NCI-H2107 treated with DMSO at 0.1 percent for 48 hours (cell line): ENCODE results near the gene ZCCHC17.
"Not testable (repeated sequence)": the region's sequence is repeated elsewhere in the genome, so short reads cannot be mapped to it uniquely, and the experiment has no call there.

Experiments
- DNase-seq: peaks from one replicate; lab custom pipeline; 2025; ENCODE audit not compliant: unreplicated experiment; lab: John Stamatoyannopoulos, UW

ZCCHC17 gene, protein sequence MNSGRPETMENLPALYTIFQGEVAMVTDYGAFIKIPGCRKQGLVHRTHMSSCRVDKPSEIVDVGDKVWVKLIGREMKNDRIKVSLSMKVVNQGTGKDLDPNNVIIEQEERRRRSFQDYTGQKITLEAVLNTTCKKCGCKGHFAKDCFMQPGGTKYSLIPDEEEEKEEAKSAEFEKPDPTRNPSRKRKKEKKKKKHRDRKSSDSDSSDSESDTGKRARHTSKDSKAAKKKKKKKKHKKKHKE

GRCh38 chr1:31296486-31297276 is at the start of gene ZCCHC17, which contains the start of gene SNRNP40:
TSS of gene ZCCHC17 (plus strand) at chr1:31297032. CDS start at chr1:31310099, 13,067 bp downstream.
TSS of gene SNRNP40 (minus strand) at chr1:31296788. CDS start at chr1:31296751, 37 bp downstream.
- DNase-seq: peak; percentile 100

GRCh38 chr1:31248276-31248675 is 48.6 kb upstream of the ZCCHC17 start:
- DNase-seq: no peak

GRCh38 chr1:31249854-31250253 is 47.0 kb upstream of the ZCCHC17 start:
- DNase-seq: no peak

GRCh38 chr1:31257213-31257612 is 39.6 kb upstream of the ZCCHC17 start:
- DNase-seq: no peak

DNA sequence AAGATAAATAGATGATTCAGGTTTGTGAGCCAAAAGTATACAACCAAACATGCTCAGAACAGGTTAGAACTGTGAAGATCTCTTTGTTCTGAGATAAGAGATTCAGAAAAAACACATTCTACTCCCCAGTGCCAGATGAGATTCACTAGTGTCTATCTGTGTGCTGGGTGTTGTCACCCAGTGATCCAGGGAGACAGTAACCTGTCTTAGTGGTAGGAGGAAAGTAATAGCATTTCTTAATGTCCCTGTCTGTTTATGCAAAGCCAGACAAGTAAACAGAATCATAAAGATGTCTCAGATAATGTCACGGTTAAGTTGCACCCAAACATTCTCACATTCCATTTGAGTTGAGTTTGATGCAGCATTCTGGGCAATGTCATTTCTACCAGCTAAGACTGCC is 38.3 kb upstream of the ZCCHC17 start:
- DNase-seq: no peak

DNA sequence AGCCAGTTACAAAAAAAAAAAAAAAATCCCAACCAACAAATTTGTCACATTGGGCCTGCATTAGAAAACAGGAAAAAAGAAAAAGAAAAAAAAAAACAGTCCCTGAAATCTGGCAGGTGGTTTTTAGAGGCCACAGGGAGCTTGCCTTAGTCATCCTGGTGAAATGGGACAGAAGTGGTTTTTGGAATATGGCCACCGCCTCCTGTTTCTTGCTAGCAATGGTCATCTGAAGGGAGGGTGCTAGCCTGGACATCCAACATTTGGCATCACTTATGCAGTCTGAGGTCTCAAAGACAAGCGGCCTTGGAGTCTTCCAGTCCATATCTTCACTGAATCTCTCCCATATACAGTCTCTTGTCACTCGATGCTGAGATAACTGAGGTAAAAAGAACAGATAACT is 37.1 kb upstream of the ZCCHC17 start:
- no peak for DNase-seq

GRCh38 chr1:31261916-31262315 is 34.9 kb upstream of the ZCCHC17 start:
- no peak for DNase-seq

DNA sequence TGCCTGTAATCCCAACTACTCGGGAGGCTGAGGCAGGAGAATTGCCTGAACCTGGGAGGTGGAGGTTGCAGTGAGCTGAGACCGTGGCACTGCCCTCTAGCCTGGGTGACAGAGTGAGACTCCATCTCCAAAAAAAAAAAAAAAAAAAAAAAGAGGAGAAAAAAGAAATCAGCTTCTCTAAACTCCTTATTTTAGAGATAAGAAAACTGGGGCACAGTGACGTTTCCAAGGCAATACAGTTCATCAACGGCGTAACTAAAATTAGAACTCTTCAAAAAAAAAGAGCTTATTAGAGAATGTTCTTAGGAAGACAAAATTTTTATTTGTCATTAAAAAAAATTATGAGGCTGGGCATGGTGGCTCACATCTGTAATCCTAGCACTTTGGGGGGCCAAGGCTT is 34.4 kb upstream of the ZCCHC17 start:
- DNase-seq: not testable (repeated sequence)

DNA sequence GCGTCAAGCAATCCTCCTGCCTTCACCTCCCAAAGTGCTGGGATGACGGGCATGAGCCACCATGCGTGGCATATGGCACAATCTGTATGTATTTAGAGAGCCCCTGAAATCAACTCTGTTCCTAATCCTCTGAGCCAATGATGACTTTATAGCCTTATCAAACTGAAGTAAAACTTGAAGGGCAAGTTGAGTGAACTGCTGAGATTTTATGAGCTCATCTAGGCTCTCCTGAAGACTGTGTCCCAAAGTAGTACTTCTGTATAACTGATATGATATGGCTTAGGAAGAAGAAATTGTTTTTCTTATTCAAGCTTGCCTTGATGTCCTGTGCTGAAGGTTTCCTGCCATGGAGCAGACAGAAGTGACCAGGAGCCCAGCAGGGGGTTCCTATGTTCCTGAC is 33.4 kb upstream of the ZCCHC17 start:
- no peak for DNase-seq

DNA sequence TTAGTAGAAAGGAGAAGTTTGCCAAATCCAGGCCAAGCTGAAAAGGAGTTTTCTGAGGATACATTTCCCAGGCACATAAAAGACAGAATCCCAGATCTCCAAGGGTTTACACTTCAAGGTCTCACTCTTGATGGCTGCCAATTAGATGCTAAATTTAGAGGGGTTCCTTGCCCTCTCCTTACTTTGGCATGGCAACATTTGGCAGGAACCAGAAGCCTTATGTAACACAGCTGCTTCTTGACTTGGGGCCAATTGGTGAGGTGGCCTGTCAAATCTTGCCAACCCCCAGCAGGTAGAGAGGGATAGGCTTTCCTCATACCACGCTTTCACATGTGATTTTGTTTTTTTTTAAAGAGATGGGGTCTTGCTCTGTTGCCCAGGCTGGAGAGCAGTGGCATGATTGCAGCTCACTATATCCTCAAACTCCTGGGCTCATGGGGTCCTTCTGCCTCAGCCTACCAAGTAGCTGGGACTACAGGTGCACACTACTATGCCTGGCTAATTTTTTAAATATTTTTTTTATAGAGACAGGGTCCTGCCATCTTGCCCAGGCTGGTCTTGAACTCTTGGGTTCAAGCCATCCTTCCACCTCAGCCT is 31.9 kb upstream of the ZCCHC17 start:
- no peak for DNase-seq

- no peak for DNase-seq
Measured at GRCh38 chr1:31266547-31266946, 30.3 kb upstream of the ZCCHC17 start.

DNA sequence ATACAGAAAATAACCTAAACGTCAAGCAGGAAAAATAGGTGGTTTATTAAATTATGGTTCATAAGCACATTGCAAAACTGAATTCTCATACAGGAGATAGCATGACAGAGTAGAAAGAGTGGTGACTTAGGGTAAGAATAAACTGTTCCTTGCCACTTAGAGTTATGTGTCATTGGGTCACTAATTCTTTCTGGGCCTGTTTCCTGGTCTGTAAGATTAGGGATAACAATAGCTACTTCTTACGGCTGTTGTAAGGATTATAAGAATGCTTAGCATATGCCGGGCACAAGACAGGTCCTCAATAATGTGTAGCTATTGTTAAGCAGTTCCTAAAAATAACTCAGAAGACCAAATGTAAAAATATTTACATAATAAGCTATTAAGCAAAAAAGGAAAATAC is 24.5 kb upstream of the ZCCHC17 start:
- no peak for DNase-seq

- no peak for DNase-seq
Measured at GRCh38 chr1:31273619-31274018, 23.2 kb upstream of the ZCCHC17 start.

- DNase-seq: not testable (repeated sequence)
Measured at GRCh38 chr1:31282426-31282825, 14.4 kb upstream of the ZCCHC17 start.

DNA sequence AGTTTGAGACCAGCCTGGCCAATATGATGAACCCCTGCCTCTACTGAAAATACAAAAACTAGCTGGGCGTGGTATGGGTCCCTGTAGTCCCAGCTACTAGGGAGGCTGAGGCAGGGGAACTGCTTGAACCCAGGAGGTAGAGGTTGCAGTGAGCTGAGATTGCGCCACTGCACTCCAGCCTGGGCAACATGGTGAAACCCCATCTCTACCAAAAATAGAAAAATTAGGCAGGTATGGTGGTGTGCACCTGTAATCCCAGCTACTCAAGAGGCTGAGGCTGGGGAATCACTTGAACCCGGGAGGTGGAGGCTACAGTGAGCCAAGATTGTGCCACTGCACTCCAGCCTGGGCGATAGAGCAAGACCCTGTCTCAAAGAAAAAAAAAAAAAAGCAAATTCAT is 9.0 kb upstream of the ZCCHC17 start:
- not testable (repeated sequence) for DNase-seq

DNA sequence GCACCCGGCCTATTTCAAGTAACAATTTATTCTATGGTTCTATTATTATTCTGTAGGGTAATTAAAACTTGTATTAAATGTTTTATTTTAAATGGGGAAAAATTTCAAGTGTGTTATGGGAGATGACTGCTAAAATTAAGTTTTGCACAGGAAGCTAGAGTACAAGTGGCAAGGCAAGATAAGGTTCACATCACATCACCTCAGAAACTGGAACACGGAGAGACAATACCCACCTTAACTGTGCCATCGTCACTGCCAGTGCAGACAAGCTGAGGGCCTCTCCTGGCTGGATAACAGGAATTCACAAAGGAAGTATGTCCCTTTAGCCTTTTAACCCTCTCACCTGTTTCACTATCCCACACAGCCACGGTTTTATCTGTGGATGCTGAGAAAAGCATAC is 7.8 kb upstream of the ZCCHC17 start:
- DNase-seq: no peak

- DNase-seq: no peak
Measured at GRCh38 chr1:31295874-31296485, 852 bp upstream of the ZCCHC17 start.

GRCh38 chr1:31297277-31298247 is 730 bp downstream of the ZCCHC17 start:
- no peak for DNase-seq

DNA sequence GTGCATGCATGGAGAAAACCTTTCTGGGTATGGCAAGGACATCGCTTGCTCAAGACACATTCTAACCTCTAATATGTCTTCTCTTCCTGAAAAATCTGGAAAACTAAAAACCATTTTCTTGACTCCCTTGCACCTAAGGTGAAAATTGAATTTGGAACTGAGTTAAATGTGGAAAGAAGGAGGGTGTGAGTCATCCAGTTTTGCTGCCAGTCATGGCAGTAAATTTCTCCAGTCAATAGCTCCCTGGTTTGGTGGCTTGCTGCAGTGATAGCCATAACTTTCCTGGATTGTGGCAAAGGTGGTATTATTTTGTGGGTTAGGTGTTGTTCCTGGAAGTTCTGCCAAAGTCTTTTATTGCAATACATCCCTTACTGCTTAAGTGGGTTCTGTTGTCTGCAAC is 2.5 kb downstream of the ZCCHC17 start:
- DNase-seq: no peak

GRCh38 chr1:31300193-31300592 is 3.4 kb downstream of the ZCCHC17 start:
- no peak for DNase-seq
